Retina (tissue), 1 donor: ENCODE measurements around the gene C1QTNF1.

Experiments
- DNase-seq: peaks from one replicate; pipeline ENCODE4 v3.0.0-alpha.2; 2016

C1QTNF1 gene

GRCh38 chr17:79023886-79024771 is at the start of gene C1QTNF1:
Gene C1QTNF1 (plus strand): TSS chr17:79024169. CDS start chr17:79043969, 19,800 bp downstream.
- DNase-seq, result peak; percentile 79

GRCh38 chr17:78974635-78975591 is 49.1 kb upstream of the C1QTNF1 start:
- peak; percentile 70 for DNase-seq

GRCh38 chr17:78976907-78977680 is 46.9 kb upstream of the C1QTNF1 start:
- no peak for DNase-seq

GRCh38 chr17:78977681-78977943 is 46.4 kb upstream of the C1QTNF1 start:
- no peak for DNase-seq

GRCh38 chr17:78977997-78978973 is 45.7 kb upstream of the C1QTNF1 start:
- no peak for DNase-seq

GRCh38 chr17:78979780-78980623 is 44.0 kb upstream of the C1QTNF1 start, which contains the start of gene LGALS3BP:
Gene LGALS3BP (minus strand): TSS chr17:78979923. CDS start chr17:78977191, 2,732 bp downstream.
- peak; percentile 88 for DNase-seq

GRCh38 chr17:78980624-78980972 is 43.4 kb upstream of the C1QTNF1 start:
- no peak for DNase-seq

GRCh38 chr17:78981010-78981888 is 42.7 kb upstream of the C1QTNF1 start:
- peak; percentile 35 for DNase-seq

GRCh38 chr17:78985395-78985794 is 38.6 kb upstream of the C1QTNF1 start:
- DNase-seq, result no peak

GRCh38 chr17:78986048-78986648 is 37.8 kb upstream of the C1QTNF1 start:
- no peak for DNase-seq

GRCh38 chr17:78986649-78987328 is 37.2 kb upstream of the C1QTNF1 start:
- DNase-seq, result peak; percentile 18

- no peak for DNase-seq
Measured at GRCh38 chr17:78988152-78988551, 35.8 kb upstream of the C1QTNF1 start.

GRCh38 chr17:78990349-78991016 is 33.5 kb upstream of the C1QTNF1 start:
- DNase-seq, result no peak

GRCh38 chr17:78991017-78991738 is 32.8 kb upstream of the C1QTNF1 start:
- DNase-seq, result no peak

GRCh38 chr17:78991906-78992532 is 31.9 kb upstream of the C1QTNF1 start:
- no peak for DNase-seq

- DNase-seq, result no peak
Measured at GRCh38 chr17:78992542-78993212, 31.3 kb upstream of the C1QTNF1 start.
